Brain microvascular endothelial cell (primary cell): ENCODE results near the gene EIF3M.

Experiments
- DNase-seq: peaks from one replicate; pipeline ENCODE4 v3.0.0-alpha.2; 2020
- H3K27ac ChIP-seq: fragments of 250-450 bp; sonication (Bioruptor Pico); 2 replicates; pipeline ENCODE4 v1.5.1; 2020; ENCODE audit warnings: mild to moderate bottlenecking, moderate library complexity
- H3K27me3 ChIP-seq: fragments of 250-450 bp; sonication (Bioruptor Pico); replicated peaks from 2 replicates; pipeline ENCODE4 v1.5.1; 2020; ENCODE audit warnings: mild to moderate bottlenecking
- H3K36me3 ChIP-seq: fragments of 250-450 bp; sonication (Bioruptor Pico); replicated peaks from 2 replicates; pipeline ENCODE4 v1.5.1; 2020; ENCODE audit warnings: mild to moderate bottlenecking
- H3K4me3 ChIP-seq: 2 replicates; pipeline ENCODE4 v1.5.1; 2011; ENCODE audit warnings: low read depth, mild to moderate bottlenecking, control low read depth, low read length, moderate library complexity
- in situ Hi-C: cut with HindIII; loops from 2 replicates; pipeline ENCODE4 v1.10.0; 2017; ENCODE audit warnings: low sequenced_read_pairs, low pct_ligation_motif_present
- TF ChIP-seq, protein P1 (sequence below): IDR thresholded peaks from 2 replicates; pipeline ENCODE4 v1.5.1; 2011; ENCODE audit warnings: low read depth, mild to moderate bottlenecking, moderate library complexity, low read length, control low read depth, inconsistent platforms; ENCODE audit errors: missing control alignments

Gene EIF3M

DNA sequence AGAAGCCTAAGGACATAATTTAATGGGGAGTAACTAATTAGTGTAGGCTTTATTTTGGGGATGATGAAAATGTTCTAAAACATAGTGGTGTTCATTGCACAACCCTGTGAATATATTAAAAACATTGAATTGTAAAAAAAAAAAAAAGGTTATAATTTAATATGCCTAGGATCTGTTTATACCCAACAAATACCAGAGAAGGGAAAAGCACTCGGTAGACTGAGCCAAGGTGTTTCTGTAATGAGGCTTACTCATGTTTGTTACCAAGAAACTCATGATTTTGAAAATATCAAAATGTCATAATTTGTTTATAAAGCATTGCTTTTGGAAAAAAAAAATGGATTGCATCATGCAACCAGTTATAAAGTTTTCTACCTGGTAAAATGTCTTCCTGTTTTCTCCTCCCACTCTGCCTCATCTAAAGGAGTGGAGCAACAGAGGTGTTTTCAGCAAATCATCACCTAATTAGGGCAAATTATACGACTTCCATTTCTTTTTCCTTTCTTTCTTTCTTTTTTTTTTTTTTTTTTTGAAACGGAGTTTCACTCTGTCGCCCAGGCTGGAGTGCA is 14.2 kb upstream of the EIF3M start:
- no peaks in the 10 kb centered on the region for H3K27me3 ChIP-seq
- H3K27ac ChIP-seq = no peak overlapping the region
- H3K36me3 ChIP-seq = no peaks in the 10 kb centered on the region
- in situ Hi-C loops = no loop called here
- H3K4me3 ChIP-seq = no peak overlapping the region
- TF ChIP-seq, protein P1, sequence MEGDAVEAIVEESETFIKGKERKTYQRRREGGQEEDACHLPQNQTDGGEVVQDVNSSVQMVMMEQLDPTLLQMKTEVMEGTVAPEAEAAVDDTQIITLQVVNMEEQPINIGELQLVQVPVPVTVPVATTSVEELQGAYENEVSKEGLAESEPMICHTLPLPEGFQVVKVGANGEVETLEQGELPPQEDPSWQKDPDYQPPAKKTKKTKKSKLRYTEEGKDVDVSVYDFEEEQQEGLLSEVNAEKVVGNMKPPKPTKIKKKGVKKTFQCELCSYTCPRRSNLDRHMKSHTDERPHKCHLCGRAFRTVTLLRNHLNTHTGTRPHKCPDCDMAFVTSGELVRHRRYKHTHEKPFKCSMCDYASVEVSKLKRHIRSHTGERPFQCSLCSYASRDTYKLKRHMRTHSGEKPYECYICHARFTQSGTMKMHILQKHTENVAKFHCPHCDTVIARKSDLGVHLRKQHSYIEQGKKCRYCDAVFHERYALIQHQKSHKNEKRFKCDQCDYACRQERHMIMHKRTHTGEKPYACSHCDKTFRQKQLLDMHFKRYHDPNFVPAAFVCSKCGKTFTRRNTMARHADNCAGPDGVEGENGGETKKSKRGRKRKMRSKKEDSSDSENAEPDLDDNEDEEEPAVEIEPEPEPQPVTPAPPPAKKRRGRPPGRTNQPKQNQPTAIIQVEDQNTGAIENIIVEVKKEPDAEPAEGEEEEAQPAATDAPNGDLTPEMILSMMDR = no peak
- no peak for DNase-seq

DNA sequence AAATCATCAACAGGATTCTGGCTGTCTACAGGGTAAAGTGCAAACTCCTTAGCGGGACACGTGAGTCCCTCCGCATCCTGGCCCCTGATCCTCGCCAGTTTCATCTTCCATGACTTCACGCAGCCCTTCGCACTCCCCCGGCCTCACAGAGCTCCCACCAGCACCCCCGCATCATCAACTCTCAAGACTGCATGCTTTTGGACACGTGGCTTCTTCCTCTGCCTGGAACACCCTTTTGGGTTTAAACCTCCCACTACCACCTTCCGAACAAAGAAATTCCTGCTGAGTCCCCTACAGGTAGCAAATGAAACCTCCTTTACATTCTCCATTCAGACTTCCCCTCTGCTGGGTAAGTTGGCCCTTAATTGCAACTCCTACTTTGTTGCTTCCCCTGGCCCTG is 12.6 kb upstream of the EIF3M start:
- Histone ChIP-seq H3K36me3 (no peaks in the 10 kb centered on the region), H3K27ac (no peak overlapping the region), H3K27me3 (no peaks in the 10 kb centered on the region), H3K4me3 (no peak overlapping the region)
- TF ChIP-seq, protein P1 = no peak
- DNase-seq = no peak
- in situ Hi-C loops = no loop called here

DNA sequence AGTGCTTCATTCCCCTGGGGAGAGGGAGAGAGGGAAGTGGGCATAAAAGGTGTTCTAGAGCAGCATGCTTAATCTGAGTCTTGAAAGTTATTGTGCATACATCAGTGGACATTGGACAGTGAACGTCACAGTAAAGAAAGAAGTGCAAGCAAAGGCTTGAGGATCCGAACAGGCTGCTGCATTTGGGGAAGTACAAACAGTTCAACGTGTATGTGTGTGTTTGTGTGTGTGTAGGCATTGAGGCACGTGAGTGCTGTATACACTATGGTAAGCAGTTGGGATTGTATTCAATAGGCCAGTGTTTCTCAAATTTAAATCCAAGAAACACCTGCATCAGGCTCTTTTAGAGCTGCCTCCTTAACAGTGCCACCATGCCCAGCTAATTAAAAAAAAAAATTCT is 10.4 kb upstream of the EIF3M start:
- Histone ChIP-seq H3K36me3 (no peaks in the 10 kb centered on the region), H3K27me3 (no peaks in the 10 kb centered on the region), H3K27ac (no peak overlapping the region), H3K4me3 (no peak overlapping the region)
- TF ChIP-seq, protein P1 = no peak
- DNase-seq = no peak
- in situ Hi-C loops = no loop called here

DNA sequence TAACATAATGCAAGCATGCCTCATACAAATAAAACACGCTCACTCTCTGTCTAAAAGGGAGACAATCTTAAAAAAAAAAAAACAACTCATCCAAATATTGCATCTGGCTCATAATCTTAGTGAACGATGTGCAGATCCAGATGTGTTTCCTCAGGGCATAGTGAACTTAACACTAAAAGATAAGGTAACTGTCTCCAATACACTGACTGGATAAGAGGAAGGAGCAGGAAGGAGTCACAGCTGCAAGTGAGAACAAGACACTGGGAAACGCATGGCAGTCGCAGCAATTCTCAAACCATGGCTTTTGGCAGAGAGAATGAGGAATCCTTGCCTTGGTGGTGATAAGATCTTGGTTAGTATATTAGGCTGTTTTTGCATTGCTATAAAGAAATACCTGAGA is 9.2 kb upstream of the EIF3M start:
- TF ChIP-seq, protein P1 = no peak
- in situ Hi-C loops = no loop called here
- H3K27ac ChIP-seq = no peak overlapping the region
- DNase-seq = no peak
- no peaks in the 10 kb centered on the region for H3K27me3 ChIP-seq
- H3K4me3 ChIP-seq = no peak overlapping the region
- H3K36me3 ChIP-seq = no peaks in the 10 kb centered on the region

DNA sequence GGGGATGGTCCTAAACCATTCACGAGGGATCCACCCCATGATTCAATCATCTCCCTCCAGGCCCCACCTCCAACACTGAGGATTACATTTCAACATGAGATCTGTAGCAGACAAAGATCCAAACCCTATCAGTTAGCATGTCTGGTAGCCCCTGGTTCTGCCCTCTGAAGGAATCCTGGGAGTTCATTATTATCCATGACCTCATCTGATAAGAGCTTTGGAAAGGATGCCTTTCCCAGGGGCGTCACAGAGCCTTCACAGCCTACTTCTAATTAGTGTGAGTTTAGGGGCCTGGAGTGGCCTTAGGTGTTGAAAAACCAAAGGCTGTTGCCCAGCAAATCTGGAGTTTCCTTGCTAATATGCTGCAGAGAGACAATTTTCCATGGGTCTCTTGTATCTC is 8.6 kb upstream of the EIF3M start:
- Histone ChIP-seq H3K36me3 (no peaks in the 10 kb centered on the region), H3K27me3 (no peaks in the 10 kb centered on the region), H3K4me3 (no peak overlapping the region), H3K27ac (no peak overlapping the region)
- in situ Hi-C loops = no loop called here
- TF ChIP-seq, protein P1 = no peak
- DNase-seq = peak; percentile 0

DNA sequence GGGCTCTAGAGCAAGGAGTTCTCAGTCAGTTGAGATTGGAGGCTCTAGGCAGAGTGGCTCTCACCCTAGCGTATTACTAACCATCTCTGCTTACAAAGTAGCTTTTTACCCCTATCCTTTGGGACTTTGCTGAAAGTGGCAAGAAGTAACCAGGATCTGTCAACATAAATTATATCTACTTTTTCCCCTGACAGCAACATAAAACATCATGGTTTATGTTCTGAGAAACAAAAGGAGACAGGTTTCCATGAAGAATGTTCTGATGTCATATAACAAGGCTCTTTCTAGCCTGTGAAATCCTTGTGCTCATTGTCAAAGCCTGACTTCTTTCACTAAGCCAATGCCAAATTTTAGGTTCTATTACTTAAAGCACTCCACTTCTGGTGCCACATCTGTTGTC is 7.2 kb upstream of the EIF3M start:
- DNase-seq = no peak
- in situ Hi-C loops = no loop called here
- no peak overlapping the region for H3K4me3 ChIP-seq
- H3K27ac ChIP-seq = no peak overlapping the region
- no peaks in the 10 kb centered on the region for H3K27me3 ChIP-seq
- TF ChIP-seq, protein P1 = no peak
- H3K36me3 ChIP-seq = no peaks in the 10 kb centered on the region
